Neural cell (in vitro differentiated cells): ENCODE data around the gene ANKRD22. TPM values are rescaled to one million over a fixed set of nuclear protein-coding genes. Genes with fewer than 3 reads are reported as not detected.

Experiments used
- H2AFZ ChIP-seq: fragments of 200-600, 300-800 bp; sonication (generic), shearing (Covaris generic); 2 replicates; pipeline ENCODE4 v1.6.0; 2014; ENCODE audit warnings: low read depth, mild to moderate bottlenecking, antibody characterized with exemption, low read length, moderate library complexity
- H3F3A ChIP-seq: fragments of 200-600 bp; shearing (Covaris generic); 2 replicates; pipeline ENCODE4 v1.6.1; 2016; ENCODE audit warnings: mild to moderate bottlenecking, moderate library complexity, mixed read lengths, antibody characterized with exemption, low read length; ENCODE audit not compliant: insufficient read depth, poor library complexity, severe bottlenecking
- H3K27ac ChIP-seq: fragments of 200-600, 300-800 bp; sonication (generic), shearing (Covaris generic); 2 replicates; pipeline ENCODE4 v1.5.1; 2014; ENCODE audit warnings: mild to moderate bottlenecking, low read length, moderate library complexity
- H3K27me3 ChIP-seq: fragments of 300-800, 200-600 bp; sonication (generic), shearing (Covaris generic); 2 replicates; pipeline ENCODE4 v1.6.0; 2014; ENCODE audit warnings: mild to moderate bottlenecking, low read depth, low read length, moderate library complexity; ENCODE audit not compliant: insufficient read depth
- H3K36me3 ChIP-seq: fragments of 300-800, 200-600 bp; sonication (generic), shearing (Covaris generic); 2 replicates; pipeline ENCODE4 v1.5.1; 2014; ENCODE audit warnings: mild to moderate bottlenecking, antibody characterized with exemption, low read length, moderate library complexity; ENCODE audit not compliant: insufficient read depth
- H3K4me2 ChIP-seq: fragments of 300-800, 200-600 bp; sonication (generic), shearing (Covaris generic); 2 replicates; pipeline ENCODE4 v1.6.0; 2014; ENCODE audit warnings: mild to moderate bottlenecking, low read length
- H3K4me3 ChIP-seq: fragments of 300-800, 200-600 bp; sonication (generic), shearing (Covaris generic); 2 replicates; pipeline ENCODE4 v1.5.1; 2014; ENCODE audit warnings: mild to moderate bottlenecking, low read length, moderate library complexity
- H3K79me2 ChIP-seq: fragments of 200-600 bp; shearing (Covaris generic); replicated peaks from 2 replicates; pipeline ENCODE4 v1.6.0; 2014; ENCODE audit warnings: mild to moderate bottlenecking, low read length, moderate library complexity; ENCODE audit not compliant: insufficient read depth
- H3K9ac ChIP-seq: fragments of 300-800, 200-600 bp; sonication (generic), shearing (Covaris generic); 2 replicates; pipeline ENCODE4 v1.6.1; 2016; ENCODE audit warnings: mild to moderate bottlenecking, low read length, mixed read lengths
- H3K9me2 ChIP-seq: fragments of 200-600 bp; shearing (Covaris generic); 2 replicates; pipeline ENCODE4 v1.6.1; 2016; ENCODE audit warnings: mild to moderate bottlenecking, low read length, mixed read lengths; ENCODE audit not compliant: insufficient read depth
- H3K9me3 ChIP-seq: fragments of 200-600, 300-800 bp; sonication (generic), shearing (Covaris generic); 2 replicates; pipeline ENCODE4 v1.6.1; 2016; ENCODE audit warnings: mild to moderate bottlenecking, mixed run types, low read length, moderate library complexity, mixed read lengths
- H4K20me1 ChIP-seq: fragments of 200-600 bp; shearing (Covaris generic); 2 replicates; pipeline ENCODE4 v1.6.1; 2016; ENCODE audit warnings: mild to moderate bottlenecking, mixed run types; ENCODE audit not compliant: insufficient read depth
- CTCF ChIP-seq: fragments of 450-650 bp; IDR thresholded peaks from 2 replicates; pipeline ENCODE4 v1.5.1; 2014; ENCODE audit warnings: antibody characterized with exemption, mild to moderate bottlenecking, moderate library complexity; ENCODE audit not compliant: poor library complexity, severe bottlenecking
- EP300 ChIP-seq: fragments of 450-650 bp; conservative IDR thresholded peaks from 2 replicates; pipeline ENCODE4 v1.6.1; 2014; ENCODE audit warnings: antibody characterized with exemption, mild to moderate bottlenecking, moderate library complexity; ENCODE audit not compliant: poor library complexity, severe bottlenecking
- EZH2 ChIP-seq: fragments of 200-600, 300-800 bp; shearing (Covaris generic), sonication (generic); IDR thresholded peaks from 2 replicates; pipeline ENCODE4 v1.6.1; 2014; ENCODE audit warnings: antibody characterized with exemption, low read length, borderline replicate concordance, mild to moderate bottlenecking; ENCODE audit not compliant: insufficient read depth, poor library complexity, severe bottlenecking
- MXI1 ChIP-seq: fragments of 450-650 bp; conservative IDR thresholded peaks from 2 replicates; pipeline ENCODE4 v1.6.1; 2014; ENCODE audit warnings: antibody characterized with exemption, mild to moderate bottlenecking; ENCODE audit not compliant: poor library complexity, severe bottlenecking
- POLR2AphosphoS5 ChIP-seq: IDR thresholded peaks from 2 replicates; pipeline ENCODE4 v1.6.1; 2012
- RAD21 ChIP-seq: fragments of 450-650 bp; conservative IDR thresholded peaks from 2 replicates; pipeline ENCODE4 v1.6.1; 2014; ENCODE audit warnings: antibody characterized with exemption, mild to moderate bottlenecking, moderate library complexity
- REST ChIP-seq: IDR thresholded peaks from 2 replicates; pipeline ENCODE4 v1.6.1; 2012; ENCODE audit warnings: borderline replicate concordance
- SMC3 ChIP-seq: fragments of 450-650 bp; conservative IDR thresholded peaks from 2 replicates; pipeline ENCODE4 v1.6.1; 2014; ENCODE audit warnings: antibody characterized with exemption, mild to moderate bottlenecking, moderate library complexity; ENCODE audit not compliant: poor library complexity
- TAF1 ChIP-seq: IDR thresholded peaks from 2 replicates; pipeline ENCODE4 v1.6.1; 2012; ENCODE audit warnings: low read depth
- polyA plus RNA-seq: library from polyadenylated mRNA; depleted of rRNA; stranded (reverse); fragments of >200 nt; gene quantifications from 2 replicates; pipeline ENCODE4 v1.2.3, GENCODE V29; 2014

The ANKRD22 gene
- polyA plus RNA-seq, 1 donor from 2014 or later, result 0.57 TPM

GRCh38 chr10:88857831-88858230, 6.2 kb upstream of the ANKRD22 start:
- Histone ChIP-seq H3K9ac (no peak overlapping the region), H3K27ac (no peak overlapping the region), H3K27me3 (no peaks in the 10 kb centered on the region), H3K36me3 (no peaks in the 10 kb centered on the region), H3K4me2 (no peak overlapping the region), H3F3A (no peaks in the 10 kb centered on the region), H3K9me2 (no peaks in the 10 kb centered on the region), H3K9me3 (no peaks in the 10 kb centered on the region), H2AFZ (no peak overlapping the region), H3K4me3 (no peak overlapping the region), H3K79me2 (no peaks in the 10 kb centered on the region), H4K20me1 (no peaks in the 10 kb centered on the region)
- TF ChIP-seq EZH2 (no peak), POLR2AphosphoS5 (no peak), MXI1 (no peak), SMC3 (no peak), REST (no peak), TAF1 (no peak), EP300 (no peak), CTCF (no peak), RAD21 (no peak)

GRCh38 chr10:88854684-88855083, 3.0 kb upstream of the ANKRD22 start:
- H3K4me3 ChIP-seq, result no peak overlapping the region
- H3K4me2 ChIP-seq, result no peak overlapping the region
- TF ChIP-seq EP300 (no peak), CTCF (no peak), MXI1 (no peak), TAF1 (no peak), EZH2 (no peak), RAD21 (no peak), POLR2AphosphoS5 (no peak), SMC3 (no peak), REST (no peak)
- no peaks in the 10 kb centered on the region for H3K79me2 ChIP-seq
- no peaks in the 10 kb centered on the region for H3F3A ChIP-seq
- no peak overlapping the region for H3K27ac ChIP-seq
- H2AFZ ChIP-seq, result no peak overlapping the region
- H3K9me3 ChIP-seq, result no peaks in the 10 kb centered on the region
- no peak overlapping the region for H3K9ac ChIP-seq
- no peaks in the 10 kb centered on the region for H4K20me1 ChIP-seq
- no peaks in the 10 kb centered on the region for H3K36me3 ChIP-seq
- H3K27me3 ChIP-seq, result no peaks in the 10 kb centered on the region
- no peaks in the 10 kb centered on the region for H3K9me2 ChIP-seq
